Activated B cell treated with CpG ODN at 0.5 μM for 24 hours (primary cell): ENCODE data around the gene NPR3. TPM values are rescaled to one million over a fixed set of nuclear protein-coding genes. Genes with fewer than 3 reads are reported as not detected.

Experiments used
- ATAC-seq: fragments of 200-7000 bp; cut with Tn5 transposase; one replicate; pipeline ENCODE4 v1.10.0; 2021; ENCODE audit warnings: low read depth, mild to moderate bottlenecking, moderate library complexity
- CTCF ChIA-PET: fragments of 350-600 bp; sonication (Branson Sonifier 250); formaldehyde crosslinking; loops from one replicate; lab custom pipeline; 2021; ENCODE audit warnings: antibody characterized with exemption; lab: Charles Lee
- POLR2A ChIA-PET: fragments of 350-600 bp; sonication (Branson Sonifier 250); formaldehyde crosslinking; loops from one replicate; lab custom pipeline; 2021; ENCODE audit warnings: antibody characterized with exemption; lab: Charles Lee
- DNase-seq: peaks from one replicate; pipeline ENCODE4 v3.0.0; 2022
- H3K27ac Mint-ChIP-seq: one replicate; pipeline ENCODE4 v1.8.0; 2020; ENCODE audit warnings: mixed read lengths
- H3K27me3 Mint-ChIP-seq: one replicate; pipeline ENCODE4 v1.8.0; 2021; ENCODE audit warnings: mixed read lengths
- H3K36me3 Mint-ChIP-seq: one replicate; pipeline ENCODE4 v1.8.0; 2021; ENCODE audit warnings: low read depth, mixed read lengths
- H3K4me1 Mint-ChIP-seq: one replicate; pipeline ENCODE4 v1.8.0; 2021; ENCODE audit warnings: mixed read lengths
- H3K4me3 Mint-ChIP-seq: one replicate; pipeline ENCODE4 v1.8.0; 2020; ENCODE audit warnings: mild to moderate bottlenecking, mixed read lengths
- H3K9me3 Mint-ChIP-seq: one replicate; pipeline ENCODE4 v1.8.0; 2020; ENCODE audit warnings: mixed read lengths
- CTCF ChIP-seq: fragments of 200-600 bp; IDR thresholded peaks from one replicate; pipeline ENCODE4 v1.8.0; 2022; ENCODE audit warnings: antibody characterized with exemption, mild to moderate bottlenecking
- intact Hi-C: fragments of 100-400 bp; cut with micrococcal nuclease; formaldehyde crosslinking; loops from one replicate; pipeline ENCODE4 v1.15.1; 2024
- total RNA-seq: library from RNA; stranded (reverse); gene quantifications from 2 replicates; pipeline ENCODE4 v1.2.3, GENCODE V29; 2022

NPR3 gene
- total RNA-seq, 1 donor from 2014 or later = not detected

- Mint-ChIP-seq H3K27me3 (peaks cover 50% of the 10 kb centered on the region), H3K36me3 (no peaks in the 10 kb centered on the region), H3K4me3 (peak overlapping the region; percentile 51), H3K27ac (no peak overlapping the region), H3K9me3 (no peaks in the 10 kb centered on the region), H3K4me1 (peaks cover 35% of the 10 kb centered on the region)
- intact Hi-C loops = no loop called here
- ChIA-PET CTCF (no interaction called here), POLR2A (no interaction called here)
- ATAC-seq (no peak), DNase-seq (no peak)
- no peak for TF ChIP-seq CTCF
These were observed 760 bp downstream of the NPR3 start for GRCh38 chr5:32711681-32712480.

- intact Hi-C loops = no loop called here
- no peak for ATAC-seq
- no peaks in the 10 kb centered on the region for H3K36me3 Mint-ChIP-seq
- H3K4me3 Mint-ChIP-seq = no peak overlapping the region
- no peak overlapping the region for H3K27ac Mint-ChIP-seq
- peaks cover 50% of the 10 kb centered on the region for H3K27me3 Mint-ChIP-seq
- POLR2A ChIA-PET = no interaction called here
- no peak for TF ChIP-seq CTCF
- CTCF ChIA-PET = no interaction called here
- peaks cover 3% of the 10 kb centered on the region for H3K9me3 Mint-ChIP-seq
- H3K4me1 Mint-ChIP-seq = peaks cover 35% of the 10 kb centered on the region
- DNase-seq = no peak
These were observed 1.6 kb downstream of the NPR3 start for GRCh38 chr5:32712481-32713360.

GRCh38 chr5:32713361-32713769 lies 2.2 kb downstream of the NPR3 start:
- TF ChIP-seq CTCF = no peak
- ATAC-seq (no peak), DNase-seq (no peak)
- Mint-ChIP-seq H3K27ac (no peak overlapping the region), H3K9me3 (peaks cover 4% of the 10 kb centered on the region), H3K36me3 (no peaks in the 10 kb centered on the region), H3K4me3 (no peak overlapping the region), H3K27me3 (peaks cover 51% of the 10 kb centered on the region), H3K4me1 (peaks cover 35% of the 10 kb centered on the region)
- POLR2A ChIA-PET = no interaction called here
- intact Hi-C loops = no loop called here
- CTCF ChIA-PET = no interaction called here

- ChIA-PET POLR2A (no interaction called here), CTCF (no interaction called here)
- Mint-ChIP-seq H3K9me3 (peaks cover 4% of the 10 kb centered on the region), H3K27me3 (peaks cover 49% of the 10 kb centered on the region), H3K4me3 (no peak overlapping the region), H3K36me3 (no peaks in the 10 kb centered on the region), H3K4me1 (peaks cover 35% of the 10 kb centered on the region), H3K27ac (no peak overlapping the region)
- intact Hi-C loops = no loop called here
- TF ChIP-seq CTCF = no peak
- no peak for DNase-seq
- no peak for ATAC-seq
These were observed 2.8 kb downstream of the NPR3 start for GRCh38 chr5:32713770-32714381.

GRCh38 chr5:32714836-32715235 lies 3.7 kb downstream of the NPR3 start:
- Mint-ChIP-seq H3K9me3 (peaks cover 12% of the 10 kb centered on the region), H3K4me1 (peaks cover 30% of the 10 kb centered on the region), H3K36me3 (no peaks in the 10 kb centered on the region), H3K27ac (no peak overlapping the region), H3K27me3 (peaks cover 47% of the 10 kb centered on the region), H3K4me3 (no peak overlapping the region)
- ChIA-PET CTCF (no interaction called here), POLR2A (no interaction called here)
- intact Hi-C loops = no loop called here
- no peak for DNase-seq
- TF ChIP-seq CTCF = no peak
- no peak for ATAC-seq
